NCI-H2196 (cell line): ENCODE data around the gene HNRNPF.
"Not testable (repeated sequence)": the region's sequence is repeated elsewhere in the genome, so short reads cannot be mapped to it uniquely, and the experiment has no call there.

Experiments
- DNase-seq: peaks from one replicate; lab custom pipeline; 2025; ENCODE audit not compliant: unreplicated experiment; lab: John Stamatoyannopoulos, UW

Gene HNRNPF, protein sequence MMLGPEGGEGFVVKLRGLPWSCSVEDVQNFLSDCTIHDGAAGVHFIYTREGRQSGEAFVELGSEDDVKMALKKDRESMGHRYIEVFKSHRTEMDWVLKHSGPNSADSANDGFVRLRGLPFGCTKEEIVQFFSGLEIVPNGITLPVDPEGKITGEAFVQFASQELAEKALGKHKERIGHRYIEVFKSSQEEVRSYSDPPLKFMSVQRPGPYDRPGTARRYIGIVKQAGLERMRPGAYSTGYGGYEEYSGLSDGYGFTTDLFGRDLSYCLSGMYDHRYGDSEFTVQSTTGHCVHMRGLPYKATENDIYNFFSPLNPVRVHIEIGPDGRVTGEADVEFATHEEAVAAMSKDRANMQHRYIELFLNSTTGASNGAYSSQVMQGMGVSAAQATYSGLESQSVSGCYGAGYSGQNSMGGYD

DNA sequence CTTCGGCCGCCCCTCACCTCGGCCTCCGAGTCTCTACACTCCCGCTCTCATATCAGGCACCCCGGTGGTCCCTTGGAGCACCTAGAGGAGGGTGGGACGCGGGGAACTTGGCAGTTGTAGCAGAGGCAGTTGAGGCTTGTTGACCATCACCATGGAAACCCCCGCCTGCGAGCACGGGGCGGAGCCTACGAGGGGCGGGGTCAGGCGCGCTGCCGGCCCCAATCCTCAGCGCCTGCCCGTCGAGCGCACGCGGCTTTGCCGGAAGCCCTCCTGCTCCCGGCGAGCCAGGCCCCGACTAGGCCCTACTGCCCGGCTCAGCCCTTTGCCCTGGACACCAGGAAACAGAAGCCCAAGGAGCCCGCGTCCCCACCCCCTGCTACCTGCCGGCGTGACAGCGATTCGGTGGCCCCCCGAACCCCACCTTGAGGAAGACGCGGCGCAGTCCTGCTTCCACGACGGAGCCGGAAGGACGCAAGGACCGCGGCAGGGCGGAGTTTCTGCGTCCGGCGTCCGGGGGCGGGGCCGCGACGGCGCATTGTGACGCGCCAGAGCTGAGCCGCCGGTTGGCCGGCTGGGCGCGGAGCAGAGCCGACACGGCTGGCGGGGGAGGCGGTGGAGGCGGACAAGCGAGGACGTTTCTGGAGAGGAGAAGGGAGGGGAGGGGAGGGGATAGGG is at the start of gene HNRNPF:
Gene HNRNPF, minus strand, starts transcription at position 477 of the 675 bp plus-strand sequence. CDS start 21,302 bp downstream, outside the sequence.
- peak; percentile 84 for DNase-seq

DNA sequence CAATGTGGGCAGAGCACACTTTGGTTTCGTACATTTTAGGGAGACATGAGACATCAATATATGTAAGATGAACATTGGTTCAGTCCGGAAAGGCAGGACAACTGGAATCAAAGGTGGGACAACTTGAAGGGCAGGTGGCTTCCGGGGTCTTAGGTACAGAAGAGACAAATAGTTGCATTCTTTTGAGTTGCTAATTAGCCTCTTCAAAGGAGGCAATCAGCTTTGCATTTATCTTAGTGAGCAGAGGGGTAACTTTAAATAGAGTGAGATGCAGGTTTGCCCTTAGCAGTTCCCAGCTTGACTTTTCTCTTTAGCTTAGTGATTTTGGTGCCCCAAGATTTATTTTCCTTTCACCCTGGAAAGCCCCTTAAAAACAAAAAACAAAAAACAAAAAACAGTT is 49.2 kb upstream of the HNRNPF start:
- DNase-seq, result no peak

DNA sequence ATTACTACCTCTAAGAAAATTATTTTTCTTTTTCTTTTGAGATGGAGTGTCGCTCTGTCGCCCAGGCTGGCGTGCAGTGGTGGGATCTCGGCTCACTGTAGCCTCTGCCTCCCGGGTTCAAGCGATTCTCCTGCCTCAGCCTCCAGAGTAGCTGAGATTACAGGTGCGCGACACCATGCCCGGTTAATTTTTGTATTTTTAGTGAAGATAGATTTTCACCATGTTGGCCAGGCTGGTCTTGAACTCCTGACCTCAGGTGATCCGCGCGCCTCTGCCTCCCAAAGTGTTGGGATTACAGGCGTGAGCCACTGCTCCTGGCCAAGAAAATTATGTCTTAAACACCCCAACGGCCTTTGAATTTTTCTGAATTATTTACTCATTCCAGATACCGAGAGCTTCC is 47.6 kb upstream of the HNRNPF start:
- DNase-seq, result not testable (repeated sequence)

DNA sequence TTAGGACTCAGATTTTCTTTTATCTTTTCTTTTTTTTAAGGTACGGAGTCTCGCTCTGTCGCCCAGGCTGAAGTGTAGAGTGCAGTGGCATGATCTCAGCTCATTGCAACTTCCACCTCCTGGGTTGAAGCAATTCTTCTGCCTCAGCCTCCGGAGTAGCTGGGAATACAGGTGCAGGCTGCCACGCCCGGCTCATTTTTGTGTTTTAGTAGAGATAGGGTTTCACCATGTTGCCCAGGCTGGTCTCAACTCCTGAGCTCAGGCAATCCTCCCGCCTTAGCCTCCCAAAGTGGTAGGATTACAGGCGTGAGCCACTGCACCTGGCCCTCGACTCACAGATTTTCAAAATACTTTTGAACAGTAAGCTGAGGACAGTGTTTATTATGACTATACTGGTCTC is 45.0 kb upstream of the HNRNPF start:
- not testable (repeated sequence) for DNase-seq

DNA sequence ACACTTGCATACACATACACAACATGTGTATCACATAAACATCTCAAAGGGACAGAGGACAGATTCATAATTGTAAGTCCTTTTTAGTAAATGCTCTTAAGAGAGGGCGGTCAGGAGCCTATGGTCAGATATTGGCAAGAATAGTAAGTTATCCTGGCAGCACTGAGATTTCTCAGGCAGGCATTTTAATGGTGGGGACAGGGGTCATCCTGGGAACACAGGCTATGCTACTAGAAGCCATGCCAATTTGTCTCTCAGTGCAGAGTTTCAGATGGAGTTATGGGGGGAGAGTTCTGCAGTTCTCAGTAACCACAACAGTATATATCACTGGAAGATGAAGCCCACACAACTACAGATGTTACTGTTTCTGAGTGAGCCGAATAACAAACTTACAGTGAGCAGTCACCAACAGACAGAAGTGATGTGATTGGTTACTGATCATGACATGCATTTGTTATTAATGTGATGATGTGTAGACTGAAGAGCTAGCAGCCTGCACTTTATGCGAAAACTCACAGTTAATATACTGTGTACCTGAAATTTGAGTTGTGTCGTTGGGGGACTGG is 44.4 kb upstream of the HNRNPF start:
- no peak for DNase-seq

DNA sequence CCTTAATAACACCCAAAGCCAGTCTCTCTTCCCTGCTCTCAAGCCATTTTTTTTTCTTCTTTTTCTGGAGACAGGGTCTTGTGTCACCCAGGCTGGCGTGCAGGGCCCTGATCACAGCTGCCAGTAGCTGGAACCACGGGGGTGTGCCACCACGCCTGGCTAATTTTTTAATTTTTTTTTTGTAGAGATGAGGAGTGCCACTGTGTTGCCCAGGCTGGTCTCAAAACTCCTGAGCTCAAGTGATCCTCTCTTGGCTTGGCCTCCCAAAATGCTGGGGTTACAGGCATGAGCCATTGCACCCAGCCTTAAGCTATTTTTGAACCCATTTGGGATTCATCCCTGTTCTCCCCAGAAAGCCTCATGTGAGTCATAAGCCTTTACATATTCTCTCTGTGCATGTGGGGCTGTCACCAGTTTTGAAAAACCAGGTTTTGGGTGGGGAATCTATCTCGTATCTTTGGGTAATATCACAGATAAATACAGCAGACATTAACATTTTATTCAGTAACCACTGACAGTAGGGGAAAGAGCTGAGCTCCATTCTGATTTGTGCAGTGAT is 43.4 kb upstream of the HNRNPF start:
- DNase-seq, result no peak

DNA sequence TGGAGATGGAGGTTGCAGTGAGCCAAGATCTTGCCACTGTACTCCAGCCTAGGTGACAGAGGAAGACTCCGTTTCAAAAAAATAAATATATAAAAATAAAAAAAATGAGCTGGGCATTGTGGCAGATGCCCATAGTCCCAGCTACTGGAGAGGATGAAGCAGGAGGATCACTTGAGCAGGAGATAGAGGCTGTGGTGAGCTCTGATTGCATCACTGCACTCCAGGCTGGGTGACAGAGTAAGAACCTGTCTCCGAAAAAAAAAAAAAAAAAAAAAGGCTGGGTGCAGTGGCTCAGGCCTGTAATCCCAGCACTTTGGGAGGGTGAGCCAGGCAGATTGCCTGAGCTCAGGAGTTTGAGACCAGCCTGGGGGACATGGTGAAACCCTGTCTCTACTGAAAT is 39.8 kb upstream of the HNRNPF start:
- no peak for DNase-seq

DNA sequence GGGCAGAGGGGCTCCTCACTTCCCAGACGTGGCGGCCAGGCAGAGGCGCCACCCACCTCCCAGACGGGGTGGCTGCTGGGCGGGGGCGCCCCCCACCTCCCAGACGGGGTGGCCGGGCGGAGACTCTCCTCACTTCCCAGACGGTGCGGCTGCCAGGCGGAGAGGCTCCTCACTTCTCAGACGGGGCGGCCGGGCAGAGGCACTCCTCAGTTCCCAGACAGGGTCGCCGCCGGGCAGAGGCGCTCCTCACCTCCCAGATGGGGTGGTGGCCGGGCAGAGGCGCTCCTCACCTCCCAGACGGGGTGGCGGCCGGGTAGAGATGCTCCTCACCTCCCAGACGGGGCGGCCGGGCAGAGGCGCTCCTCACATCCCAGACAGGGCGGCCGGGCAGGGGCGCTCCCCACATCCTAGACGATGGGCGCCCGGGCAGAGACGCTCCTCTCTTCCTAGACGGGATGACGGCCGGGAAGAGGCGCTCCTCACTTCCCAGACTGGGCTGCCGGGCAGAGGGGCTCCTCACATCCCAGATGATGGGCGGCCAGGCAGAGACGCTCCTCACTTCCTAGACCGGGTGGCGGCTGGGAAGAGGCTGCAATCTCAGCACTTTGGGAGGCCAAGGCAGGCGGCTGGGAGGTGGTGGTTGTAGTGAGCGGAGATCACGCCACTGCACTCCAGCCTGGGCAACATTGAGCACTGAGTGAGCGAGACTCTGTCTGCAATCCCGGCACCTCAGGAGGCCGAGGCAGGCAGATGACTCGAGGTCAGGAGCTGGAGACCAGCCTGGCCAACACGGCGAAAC is 37.4 kb upstream of the HNRNPF start:
- DNase-seq, result not testable (repeated sequence)

DNA sequence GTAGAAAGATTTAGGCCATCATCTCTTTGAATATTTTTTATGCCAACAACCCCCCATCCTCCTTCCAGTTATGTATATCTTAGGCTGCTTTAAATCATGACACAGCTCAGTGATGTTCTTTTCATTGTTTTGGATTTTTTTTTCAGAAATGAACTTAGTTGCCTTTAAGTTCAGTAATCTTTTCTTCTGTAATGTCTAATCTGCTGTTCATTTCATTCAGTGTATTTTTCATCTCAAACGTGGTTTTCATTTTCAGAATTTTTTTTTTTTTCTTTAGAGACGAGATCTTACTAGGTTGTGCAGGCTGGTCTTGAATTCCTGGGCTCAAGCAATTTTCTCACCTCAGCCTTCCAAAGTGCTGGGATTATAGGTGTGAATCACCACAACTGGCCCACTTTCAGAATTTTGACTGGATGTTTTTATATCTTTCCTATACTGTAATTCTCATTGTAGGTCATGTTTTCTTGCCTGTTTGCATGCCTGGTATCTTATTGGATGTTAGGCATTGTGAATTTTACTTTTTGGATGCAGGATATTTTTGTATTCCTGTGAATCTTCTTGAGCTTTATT is 36.0 kb upstream of the HNRNPF start:
- DNase-seq, result no peak

DNA sequence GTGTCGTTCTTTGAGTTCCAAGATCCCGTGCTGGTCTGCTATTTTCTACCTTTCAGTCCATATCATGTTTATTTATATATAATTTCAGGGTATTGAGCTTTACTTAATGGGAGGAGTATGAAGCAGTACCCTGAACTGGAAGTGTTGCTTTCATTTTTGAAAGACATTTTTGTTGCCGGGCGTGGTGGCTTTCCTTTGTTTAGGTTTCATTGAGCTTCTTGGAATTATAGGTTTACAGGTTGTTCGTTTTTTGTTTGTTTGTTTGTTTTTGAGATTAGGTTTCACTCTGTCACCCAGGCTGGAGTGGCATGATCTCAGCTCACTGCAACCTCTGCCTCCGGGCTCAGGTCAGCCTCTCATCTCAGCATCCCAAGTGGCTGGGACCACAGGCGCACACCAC is 35.3 kb upstream of the HNRNPF start:
- DNase-seq, result no peak

DNA sequence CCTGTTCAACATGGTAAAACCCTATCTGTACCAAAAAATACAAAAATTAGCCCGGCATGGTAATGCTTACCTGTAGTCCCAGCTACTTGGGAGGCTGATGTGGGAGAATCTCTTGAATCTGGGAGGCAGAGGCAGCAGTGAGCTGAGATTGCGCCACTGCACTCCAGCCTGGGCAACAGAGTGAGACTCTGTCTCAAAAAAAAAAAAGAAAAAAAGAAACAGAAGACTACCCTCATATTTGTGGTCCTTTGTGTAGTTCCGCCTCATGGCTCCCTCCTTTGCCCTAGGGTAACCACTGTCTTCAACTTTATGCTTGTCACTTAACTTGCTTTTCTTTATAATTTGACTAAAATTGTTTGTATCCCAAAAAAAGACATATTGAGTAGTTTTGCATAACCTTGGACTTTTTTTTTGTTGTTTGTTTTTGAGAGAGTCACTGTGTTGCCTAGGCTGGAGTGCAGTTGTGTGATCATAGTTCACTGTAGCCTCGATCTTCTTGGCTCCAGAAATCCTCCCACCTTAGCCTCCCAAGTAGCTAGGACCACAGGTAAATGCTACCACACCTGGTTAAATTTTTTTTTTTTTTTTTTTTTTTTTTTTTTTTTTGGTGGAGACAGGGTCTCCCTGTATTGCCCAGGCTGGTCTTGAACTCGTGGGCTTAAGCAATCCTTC is 31.6 kb upstream of the HNRNPF start:
- no peak for DNase-seq

DNA sequence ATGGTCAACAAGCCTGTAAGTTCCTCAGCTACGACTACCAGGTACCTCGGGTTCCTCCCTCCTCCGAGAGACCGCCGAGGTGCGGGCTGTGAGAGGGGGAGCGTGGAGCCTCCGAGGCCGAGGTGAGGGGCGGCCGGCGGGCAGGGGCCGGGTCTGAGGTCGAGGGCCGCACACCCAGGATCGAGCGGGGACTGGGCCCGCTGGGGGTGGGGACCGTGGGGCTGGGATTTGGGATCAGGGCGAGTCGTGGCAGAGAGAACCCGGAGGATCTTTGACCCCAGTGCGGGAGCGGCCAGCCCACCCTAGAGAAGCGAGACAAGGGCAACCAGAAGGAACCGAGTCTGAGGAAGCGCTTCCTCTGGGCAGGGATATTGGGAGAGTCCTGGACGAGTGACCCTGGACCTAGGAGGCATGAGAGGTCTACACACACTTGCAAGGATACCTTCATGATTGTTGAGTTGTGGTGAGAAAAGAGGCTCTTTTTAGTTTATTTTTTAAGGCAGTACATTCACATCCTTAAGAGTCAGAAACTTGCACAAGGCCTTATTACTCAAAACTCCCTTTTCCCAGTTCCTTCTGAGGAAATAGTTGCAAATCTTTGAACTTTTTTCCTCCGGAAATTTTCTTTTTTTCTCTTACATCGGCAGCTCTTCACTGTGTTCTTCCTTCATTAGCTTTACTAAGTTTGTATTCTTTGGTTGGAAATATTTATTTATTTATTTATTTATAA is 28.3 kb upstream of the HNRNPF start:
- no peak for DNase-seq

DNA sequence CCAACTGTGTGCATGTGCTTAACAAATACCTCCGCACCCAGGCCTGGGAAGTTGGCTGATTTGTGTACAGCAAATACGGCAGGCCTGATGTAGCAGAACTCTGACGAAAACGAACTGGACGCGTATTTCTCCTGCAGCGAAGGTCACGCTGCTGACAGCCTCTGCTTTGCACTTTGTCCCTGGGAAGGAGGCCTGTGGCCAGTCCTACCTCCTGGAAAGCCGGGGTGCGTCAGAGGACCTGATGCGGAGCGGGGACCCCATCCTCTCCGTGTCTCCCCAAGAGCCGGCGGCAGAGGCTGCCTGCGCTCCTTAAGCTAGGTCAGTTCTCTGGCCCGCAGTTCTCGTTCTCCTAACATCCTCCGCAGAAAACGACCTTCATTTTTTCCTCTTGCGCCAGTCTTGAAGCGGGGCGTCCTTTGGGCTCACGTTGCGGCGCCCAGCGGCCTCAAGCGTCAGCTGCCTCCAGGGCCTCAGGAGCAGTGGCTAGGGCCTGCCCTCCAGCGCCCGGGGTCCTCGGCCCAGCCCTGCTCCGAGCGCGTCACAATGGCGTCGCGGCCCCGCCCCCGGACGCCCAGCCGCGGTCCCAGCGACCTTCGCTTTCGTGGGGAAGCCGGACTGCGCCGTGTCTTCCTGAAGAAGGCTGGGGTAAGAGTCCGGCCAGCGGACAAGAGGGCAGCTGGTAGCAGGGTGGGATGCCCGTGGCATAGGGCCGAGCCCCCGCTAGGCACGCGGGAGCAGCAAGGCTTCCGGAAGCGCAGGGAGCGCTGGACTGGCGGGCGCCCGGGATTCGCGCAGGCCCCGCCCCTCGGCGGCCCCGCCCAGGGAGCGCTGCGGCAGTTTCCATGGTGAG is 27.5 kb upstream of the HNRNPF start, which contains the start of gene ZNF487:
Gene ZNF487, plus strand, starts transcription at position 821 of the 850 bp plus-strand sequence. CDS start 38,703 bp downstream, outside the sequence.
- DNase-seq, result peak; percentile 64

DNA sequence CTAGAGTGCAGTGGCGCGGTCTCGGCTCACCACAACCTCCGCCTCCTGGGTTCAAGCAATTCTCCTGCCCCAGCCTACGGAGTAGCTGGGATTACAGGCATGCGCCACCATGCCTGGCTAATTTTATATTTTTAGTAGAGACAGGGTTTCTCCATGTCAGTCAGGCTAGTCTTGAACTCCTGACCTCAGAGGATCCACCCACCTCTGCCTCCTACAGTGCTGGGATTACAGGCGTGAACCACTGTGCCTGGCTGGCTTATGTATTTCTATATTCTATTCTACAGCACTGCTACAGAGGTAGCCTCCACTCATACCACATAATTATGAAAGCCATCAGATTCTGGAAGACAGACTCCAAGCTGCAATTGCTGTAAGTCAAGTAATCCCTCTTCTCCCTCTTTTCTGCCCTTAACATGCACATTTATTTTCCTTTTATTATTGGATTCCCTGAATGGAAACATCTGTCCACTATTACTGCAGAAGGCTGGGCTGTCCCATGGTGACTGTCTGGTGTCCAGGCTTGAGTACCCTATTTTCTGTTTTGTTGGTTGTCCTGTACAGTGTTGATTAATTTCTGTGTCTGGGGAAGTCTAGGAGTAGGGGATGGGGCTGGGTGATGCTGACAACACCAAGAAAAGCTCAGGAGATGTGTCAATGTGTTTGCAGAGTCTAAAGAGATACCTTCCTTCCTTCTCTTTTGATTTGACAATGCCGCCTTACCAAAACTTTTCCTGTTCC is 22.1 kb upstream of the HNRNPF start:
- no peak for DNase-seq

DNA sequence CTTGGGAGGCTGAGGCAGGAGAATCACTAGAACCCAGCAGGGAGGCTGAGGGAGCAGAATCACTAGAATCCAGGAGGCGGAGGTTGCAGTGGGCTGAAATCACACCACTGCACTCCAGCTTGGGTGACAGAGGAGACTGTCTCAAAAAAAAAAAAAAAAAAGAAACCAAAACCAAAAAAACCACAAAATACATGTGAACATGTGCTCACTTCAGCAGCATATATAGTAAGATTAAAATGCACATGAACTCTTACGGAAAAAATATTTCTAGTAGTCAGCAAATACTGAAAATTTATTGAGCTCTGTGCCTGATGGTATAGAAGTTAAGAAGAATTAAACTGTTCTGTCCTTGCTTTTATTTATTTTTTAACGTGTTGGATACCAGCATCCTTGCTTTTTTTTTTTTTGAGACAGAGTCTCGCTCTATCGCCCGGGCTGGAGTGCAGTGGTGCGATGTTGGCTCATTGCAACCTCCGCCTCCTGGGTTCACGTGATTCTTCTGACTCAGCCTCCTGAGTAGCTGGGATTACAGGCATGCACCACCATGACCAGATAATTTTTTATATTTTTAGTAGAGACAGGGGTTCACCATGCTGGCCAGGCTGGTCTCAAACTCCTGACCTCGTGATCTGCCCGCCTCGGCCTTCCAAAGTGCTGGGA is 18.3 kb upstream of the HNRNPF start:
- DNase-seq, result no peak

DNA sequence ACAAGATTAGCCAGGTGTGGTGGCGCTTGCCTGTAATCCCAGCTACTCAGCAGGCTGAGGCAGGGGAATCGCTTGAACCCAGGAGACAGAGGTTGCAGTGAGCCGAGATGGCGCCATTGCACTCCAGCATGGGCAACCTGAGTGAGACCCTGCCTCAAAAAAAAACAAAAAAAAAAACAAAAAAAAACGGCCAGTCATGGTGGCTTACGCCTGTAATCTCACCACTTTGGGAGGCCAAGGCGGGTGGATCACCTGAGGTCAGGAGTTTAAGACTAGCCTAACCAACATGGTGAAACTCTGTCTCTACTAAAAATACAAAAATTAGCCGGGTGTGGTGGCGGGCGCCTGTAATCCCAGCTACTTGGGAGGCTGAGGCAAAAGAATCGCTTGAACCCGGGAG is 17.5 kb upstream of the HNRNPF start:
- not testable (repeated sequence) for DNase-seq

DNA sequence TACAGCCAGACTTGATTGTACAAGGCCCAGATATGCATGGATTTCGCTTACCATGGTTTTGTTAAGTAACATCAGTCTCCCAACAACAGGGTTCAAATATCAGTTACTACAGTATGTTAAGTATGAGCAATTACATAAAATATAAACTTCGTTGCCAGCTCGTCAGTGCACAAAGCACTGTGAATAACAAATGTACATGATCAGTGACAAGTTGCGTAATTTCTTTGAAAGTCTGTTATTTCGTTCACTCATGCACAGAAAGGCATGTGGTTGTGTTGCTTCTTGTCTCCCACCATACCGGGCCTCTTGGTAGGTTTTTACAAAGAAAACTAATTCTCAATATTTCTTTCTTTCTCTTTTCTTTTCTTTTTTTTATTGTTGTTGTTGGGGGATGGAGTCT is 15.4 kb upstream of the HNRNPF start:
- no peak for DNase-seq
